Erythroblast (primary cell): ENCODE data around the gene SYTL4.
A peak's percentile ranks its signal among the peaks of the same experiment; 100 is the strongest.
"Not testable (repeated sequence)": the region's sequence is repeated elsewhere in the genome, so short reads cannot be mapped to it uniquely, and the experiment has no call there.

Experiments used
- DNase-seq, 2 experiments: peaks; one replicate each; lab custom pipeline; 2025; lab: John Stamatoyannopoulos, UW
- GATA1 ChIP-seq: IDR thresholded peaks from 2 replicates; pipeline ENCODE4 v1.6.1; 2011; ENCODE audit warnings: low read depth, mild to moderate bottlenecking, control low read depth, low read length, moderate library complexity
- POLR2A ChIP-seq: IDR thresholded peaks from 2 replicates; pipeline ENCODE4 v1.6.1; 2011; ENCODE audit warnings: mild to moderate bottlenecking, low read length

The SYTL4 gene

DNA sequence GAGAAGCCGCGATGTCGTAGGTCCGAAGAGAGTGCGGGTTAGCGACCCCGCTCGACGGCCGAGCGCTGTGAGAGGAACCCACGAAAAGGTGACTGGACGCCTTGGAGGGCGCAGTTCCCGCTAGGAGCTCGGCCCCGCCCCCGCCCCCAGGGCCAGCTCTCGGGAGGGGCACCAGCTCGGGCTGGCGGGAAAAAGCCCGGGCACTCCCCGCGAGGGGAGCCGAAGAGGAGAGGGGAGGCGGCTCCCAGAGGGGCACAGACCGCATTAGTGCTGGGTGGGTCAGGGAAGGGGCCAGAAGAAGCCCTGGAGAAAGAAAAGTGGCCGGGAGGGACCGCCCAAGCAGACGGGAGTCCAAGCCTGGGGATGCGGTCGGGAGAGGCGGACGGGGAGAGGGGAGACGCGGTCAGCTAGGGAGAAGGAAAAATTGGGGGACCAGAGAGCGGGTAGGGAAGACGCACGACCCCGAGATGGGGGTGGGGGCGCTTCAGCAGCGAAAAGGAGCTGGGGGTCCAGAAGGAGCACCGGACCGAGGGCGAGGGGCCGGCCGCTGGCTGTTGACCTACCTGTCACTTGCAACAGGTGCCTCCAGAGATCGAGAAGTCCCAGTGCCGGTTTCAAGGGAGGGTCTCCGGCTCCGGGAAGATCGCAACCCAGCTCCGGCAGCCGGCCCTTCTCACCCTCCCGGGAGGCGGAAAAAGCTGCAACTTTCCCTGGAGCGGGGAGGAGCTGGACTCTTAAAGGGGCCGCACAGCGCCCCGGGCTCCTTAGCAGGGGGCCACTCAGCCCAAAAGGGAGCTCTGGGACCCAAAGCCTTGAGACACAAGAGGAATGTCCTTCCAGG is at the start of gene SYTL4:
TSS of gene SYTL4 (minus strand) at position 681 of the 841 bp plus-strand sequence. CDS start 30,084 bp downstream, outside the sequence.
- no peak for TF ChIP-seq GATA1
- peak; percentile 45 for TF ChIP-seq POLR2A
- DNase-seq = peak; percentile 70 to 72

GRCh38 chrX:100769439-100769838 is 37.5 kb upstream of the SYTL4 start:
- DNase-seq = not testable (repeated sequence)

DNA sequence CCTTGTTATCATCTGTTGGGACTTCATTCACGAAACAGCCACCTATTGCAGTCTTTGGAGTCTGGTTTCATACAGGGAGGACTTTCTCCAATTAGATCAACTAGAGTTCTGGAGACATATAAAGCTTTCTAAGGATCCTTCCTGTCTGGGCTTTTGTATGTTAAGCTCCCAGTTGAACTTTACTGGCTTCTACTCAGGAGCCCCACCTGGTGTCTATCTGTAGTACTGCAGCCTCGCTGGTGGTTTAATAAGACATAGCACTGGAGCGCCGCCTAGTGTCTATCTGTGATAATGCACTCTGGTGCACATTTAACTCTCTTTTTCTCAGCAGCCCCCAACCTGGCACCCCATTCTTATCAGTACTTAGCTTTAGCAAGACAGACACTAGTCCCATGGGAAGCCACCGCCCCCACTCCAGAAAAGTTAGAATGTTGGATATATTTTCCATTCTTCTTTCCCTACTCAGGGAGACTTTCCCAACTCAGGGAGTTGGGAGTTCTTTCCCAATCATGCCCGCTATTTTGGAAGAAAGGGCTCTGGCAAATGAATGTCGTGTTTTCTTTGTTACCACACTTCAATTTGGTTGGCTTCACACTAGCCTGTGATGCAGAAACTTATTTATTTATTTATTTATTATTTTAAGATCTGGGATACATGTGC is 36.9 kb upstream of the SYTL4 start:
- TF ChIP-seq GATA1 = no peak
- DNase-seq = peak; percentile 77 to 86

GRCh38 chrX:100750883-100751282 is 19.0 kb upstream of the SYTL4 start:
- TF ChIP-seq POLR2A (no peak), GATA1 (no peak)
- no peak for DNase-seq

- peak; percentile 19 to 37 for DNase-seq
- TF ChIP-seq POLR2A (no peak), GATA1 (no peak)
Measured at GRCh38 chrX:100748108-100748507, 16.2 kb upstream of the SYTL4 start.

- DNase-seq = no peak
- TF ChIP-seq GATA1 = no peak
- TF ChIP-seq POLR2A = no peak
Measured at GRCh38 chrX:100747703-100748102, 15.8 kb upstream of the SYTL4 start.

GRCh38 chrX:100747090-100747489 is 15.2 kb upstream of the SYTL4 start:
- TF ChIP-seq GATA1 (no peak), POLR2A (no peak)
- peak in 1 of 2 experiments; percentile 1 for DNase-seq

DNA sequence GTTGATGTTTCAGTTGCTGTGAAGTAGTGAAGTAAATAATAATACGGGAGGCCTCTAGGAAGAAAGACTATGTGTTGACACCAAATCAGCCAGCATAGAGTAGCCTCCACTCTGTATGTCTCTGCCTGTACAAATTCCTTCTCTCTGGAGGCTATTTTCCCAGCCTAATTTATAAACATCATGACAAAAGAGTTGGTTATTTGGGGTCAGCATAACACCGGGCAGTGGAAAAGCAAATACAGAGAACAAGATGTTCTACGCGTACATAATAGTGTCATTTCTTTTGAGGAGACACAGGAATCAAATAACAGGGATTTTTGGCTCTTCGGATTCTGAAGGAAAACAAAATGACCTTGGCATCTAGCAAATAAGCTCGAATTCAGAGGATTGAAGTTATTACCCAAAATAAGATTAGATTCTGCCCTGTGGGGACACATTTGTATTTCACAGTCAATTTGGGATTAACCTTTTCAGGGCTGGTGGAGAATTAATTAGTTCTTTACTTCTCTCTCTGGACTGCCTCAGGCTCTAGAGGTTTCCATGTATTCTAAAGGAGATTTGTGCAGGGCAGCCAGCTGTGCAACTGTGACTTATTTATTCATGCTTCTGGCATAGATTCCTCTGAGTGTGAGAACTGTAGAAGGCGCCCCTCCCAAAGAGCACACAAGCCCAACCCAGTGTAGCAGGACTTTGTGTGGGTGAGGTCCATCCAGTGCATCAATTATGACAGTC is 14.1 kb upstream of the SYTL4 start:
- peak; percentile 8 to 13 for DNase-seq
- TF ChIP-seq POLR2A = no peak
- no peak for TF ChIP-seq GATA1

DNA sequence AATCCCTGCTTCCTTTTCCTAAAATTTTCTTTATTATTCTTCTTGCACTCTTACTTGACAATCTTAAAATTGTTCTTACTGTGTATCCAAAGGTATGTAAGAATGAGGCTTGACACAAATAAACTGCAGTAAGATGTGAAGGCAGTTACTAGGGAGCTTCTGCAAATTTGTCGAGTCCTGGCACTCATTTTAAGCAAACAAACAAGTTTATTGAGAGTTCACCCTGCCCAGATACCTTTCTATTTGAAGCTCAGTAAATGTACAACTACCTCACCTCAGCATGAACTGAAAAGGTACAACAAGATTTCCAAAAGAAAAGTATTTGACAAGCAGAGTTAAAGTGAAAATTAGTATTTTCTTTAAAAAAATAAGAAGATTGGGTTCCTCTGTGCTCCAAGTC is 13.3 kb upstream of the SYTL4 start:
- DNase-seq = no peak
- no peak for TF ChIP-seq GATA1
- TF ChIP-seq POLR2A = no peak

- TF ChIP-seq GATA1 = no peak
- peak; percentile 62 to 84 for DNase-seq
Measured at GRCh38 chrX:100743009-100743607, 11.2 kb upstream of the SYTL4 start.

GRCh38 chrX:100724006-100724405 is 7.9 kb downstream of the SYTL4 start:
- DNase-seq = not testable (repeated sequence)

DNA sequence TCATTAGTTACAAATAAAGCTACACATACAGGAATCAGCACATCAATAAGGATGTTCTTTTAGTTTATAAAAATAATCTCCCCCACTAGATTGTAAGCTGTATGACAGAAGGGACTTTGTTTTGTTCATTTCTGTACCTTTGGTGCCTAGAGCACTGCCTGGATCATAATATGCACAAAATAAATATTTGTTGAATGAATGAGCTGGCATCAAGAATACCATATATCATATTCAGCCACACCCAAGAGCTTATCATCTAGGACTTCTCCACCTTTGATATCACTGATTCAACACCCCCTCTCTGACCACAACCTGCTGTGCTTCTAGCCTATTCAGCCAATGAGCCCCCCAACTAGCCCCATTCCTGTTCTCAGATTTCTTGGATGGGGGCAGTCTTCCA is 10.6 kb downstream of the SYTL4 start:
- DNase-seq = no peak
- TF ChIP-seq GATA1 (no peak), POLR2A (no peak)

DNA sequence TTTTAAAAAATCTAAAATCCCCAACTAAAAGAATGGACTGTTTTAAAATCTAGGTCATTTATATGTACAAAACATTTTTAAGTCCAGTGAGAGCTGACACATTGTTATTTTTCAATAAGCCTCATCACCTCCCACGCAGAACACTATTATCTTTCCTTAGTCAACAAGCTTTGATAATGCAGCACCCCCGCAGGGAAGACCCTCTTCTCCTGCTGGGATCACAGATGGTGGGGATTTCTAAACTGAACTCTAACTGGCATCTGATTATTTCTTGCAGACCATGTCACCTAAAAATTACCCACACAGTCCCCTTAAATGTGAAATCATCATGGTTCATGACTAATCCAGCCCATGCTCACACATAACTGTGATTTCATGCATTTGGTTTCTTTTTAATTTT is 11.6 kb downstream of the SYTL4 start:
- no peak for DNase-seq
- no peak for TF ChIP-seq GATA1
- no peak for TF ChIP-seq POLR2A

GRCh38 chrX:100719139-100719538 is 12.8 kb downstream of the SYTL4 start:
- DNase-seq = no peak
- TF ChIP-seq GATA1 (no peak), POLR2A (no peak)
